Neural progenitor cell (in vitro differentiated cells): ENCODE results near the gene SURF6. TPM values are rescaled to one million over a fixed set of nuclear protein-coding genes. Genes with fewer than 3 reads are reported as not detected.
"Not testable (repeated sequence)": the region's sequence is repeated elsewhere in the genome, so short reads cannot be mapped to it uniquely, and the experiment has no call there.

ENCODE experiments used
- DNase-seq: peaks from one replicate; pipeline ENCODE4 v3.0.0-alpha.2; 2016; ENCODE audit warnings: low spot score
- H2AFZ ChIP-seq: fragments of 200-600 bp; sonication (generic); replicated peaks from 2 replicates; pipeline ENCODE4 v1.6.1; 2016; ENCODE audit warnings: antibody characterized with exemption
- H3F3A ChIP-seq: fragments of 200-600 bp; sonication (generic); 2 replicates; pipeline ENCODE4 v1.6.1; 2016; ENCODE audit warnings: antibody characterized with exemption, low read depth
- H3K27ac ChIP-seq: fragments of 200-600 bp; sonication (generic); 2 replicates; pipeline ENCODE4 v1.5.1; 2016; ENCODE audit warnings: mild to moderate bottlenecking
- H3K27me3 ChIP-seq: fragments of 200-600 bp; sonication (generic); 2 replicates; pipeline ENCODE4 v1.6.1; 2016; ENCODE audit warnings: mild to moderate bottlenecking, moderate library complexity
- H3K36me3 ChIP-seq: fragments of 200-600 bp; sonication (generic); 2 replicates; pipeline ENCODE4 v1.5.1; 2016
- H3K4me1 ChIP-seq: fragments of 200-600 bp; sonication (generic); 2 replicates; pipeline ENCODE4 v1.6.1; 2016; ENCODE audit warnings: mixed run types
- H3K4me2 ChIP-seq: fragments of 200-600 bp; sonication (generic); 2 replicates; pipeline ENCODE4 v1.6.1; 2016
- H3K4me3 ChIP-seq: fragments of 200-600 bp; sonication (generic); 2 replicates; pipeline ENCODE4 v1.5.1; 2016
- H3K79me2 ChIP-seq: fragments of 200-600 bp; sonication (generic); 2 replicates; pipeline ENCODE4 v1.6.1; 2016; ENCODE audit warnings: low read depth
- H3K9ac ChIP-seq: fragments of 200-600 bp; sonication (generic); 2 replicates; pipeline ENCODE4 v1.6.1; 2016
- H3K9me3 ChIP-seq: fragments of 200-600 bp; sonication (generic); 2 replicates; pipeline ENCODE4 v1.5.1; 2016; ENCODE audit warnings: low read depth
- H4K20me1 ChIP-seq: fragments of 200-600 bp; sonication (generic); 2 replicates; pipeline ENCODE4 v1.6.1; 2016; ENCODE audit warnings: low read depth
- H3K27ac Mint-ChIP-seq: 3 replicates; pipeline ENCODE4 v1.8.0; 2021; ENCODE audit warnings: mixed read lengths
- H3K27me3 Mint-ChIP-seq: 2 replicates; pipeline ENCODE4 v1.8.0; 2022; ENCODE audit warnings: low read depth, mild to moderate bottlenecking, inconsistent platforms, moderate library complexity, mixed read lengths; ENCODE audit not compliant: insufficient read depth
- H3K36me3 Mint-ChIP-seq: 3 replicates; pipeline ENCODE4 v1.8.0; 2021; ENCODE audit warnings: mixed read lengths
- H3K4me1 Mint-ChIP-seq: 3 replicates; pipeline ENCODE4 v1.8.0; 2021; ENCODE audit warnings: mixed read lengths
- H3K4me3 Mint-ChIP-seq: 3 replicates; pipeline ENCODE4 v1.8.0; 2021; ENCODE audit warnings: mild to moderate bottlenecking, moderate library complexity, mixed read lengths
- H3K9me3 Mint-ChIP-seq: 3 replicates; pipeline ENCODE4 v1.8.0; 2020; ENCODE audit warnings: mixed read lengths
- EZH2 ChIP-seq: fragments of 200-600 bp; sonication (generic); IDR thresholded peaks from 2 replicates; pipeline ENCODE4 v1.6.1; 2017; ENCODE audit warnings: antibody characterized with exemption, mild to moderate bottlenecking, moderate library complexity
- EZH2phosphoT487 ChIP-seq: fragments of 200-600 bp; sonication (generic); IDR thresholded peaks from 2 replicates; pipeline ENCODE4 v1.6.1; 2017; ENCODE audit warnings: antibody characterized with exemption
- total RNA-seq: library from RNA; depleted of rRNA; stranded (reverse); fragments of >200 nt; gene quantifications from 2 replicates; pipeline ENCODE4 v1.2.3, GENCODE V29; 2015; ENCODE audit warnings: low replicate concordance
- TF ChIP-seq, protein P1 (sequence below): fragments of 200-600 bp; sonication (generic); IDR thresholded peaks from 2 replicates; pipeline ENCODE4 v1.5.1; 2017; ENCODE audit warnings: antibody characterized with exemption, mild to moderate bottlenecking

The SURF6 gene
- total RNA-seq, 1 donor from 2014 or later, result 13.2 TPM

DNA sequence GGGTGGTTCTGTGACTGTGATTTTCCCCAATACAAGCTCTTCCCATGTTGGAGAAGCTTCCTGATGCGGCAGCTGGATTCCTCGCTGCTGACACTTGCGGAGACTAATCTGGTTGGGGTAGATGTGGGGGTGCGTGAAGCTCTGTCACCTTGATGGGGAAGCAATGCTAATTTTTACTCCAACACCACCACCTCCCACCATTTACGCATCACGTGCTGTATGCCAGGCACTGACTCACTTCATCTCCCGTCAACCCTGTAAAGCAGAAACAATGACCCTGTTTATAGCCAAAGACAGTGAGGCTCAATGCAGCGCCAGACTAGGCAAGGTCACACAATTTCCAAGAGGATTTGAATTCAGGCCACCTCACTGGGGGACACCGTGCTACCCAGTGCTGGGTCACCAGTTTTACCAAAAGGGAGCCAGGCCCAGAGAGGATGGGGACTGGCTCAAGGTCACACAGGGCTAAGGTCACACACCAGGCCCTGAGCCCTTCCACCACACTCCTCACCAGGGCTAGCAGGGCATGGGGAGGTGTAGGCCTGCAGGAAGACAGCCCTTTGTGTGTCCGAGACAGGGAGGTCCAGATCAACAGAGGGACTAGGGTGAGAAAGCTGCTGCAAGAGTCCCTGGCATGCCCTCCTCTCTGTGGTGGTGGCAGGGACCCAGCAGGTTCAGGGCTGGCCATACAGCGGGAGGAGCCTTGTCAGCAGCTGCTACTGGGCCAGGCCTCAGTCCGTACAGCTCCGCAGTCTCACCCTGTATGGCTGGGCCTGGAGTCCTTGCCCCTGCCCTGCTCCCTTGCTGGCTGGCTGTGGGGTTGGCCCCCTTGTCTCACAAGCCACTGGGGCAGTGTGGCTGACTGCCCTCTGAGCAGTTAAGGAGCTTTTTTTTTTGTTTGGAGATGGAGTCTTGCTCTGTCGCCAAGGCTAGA lies 43.4 kb upstream of the SURF6 start:
- Histone ChIP-seq H3K27ac (no peak overlapping the region), H4K20me1 (peaks cover 13% of the 10 kb centered on the region), H2AFZ (no peak overlapping the region), H3K36me3 (no peaks in the 10 kb centered on the region), H3K79me2 (peaks cover 14% of the 10 kb centered on the region), H3K9ac (no peak overlapping the region), H3K9me3 (no peaks in the 10 kb centered on the region), H3K4me2 (no peak overlapping the region), H3K4me3 (no peak overlapping the region), H3K27me3 (peaks cover 13% of the 10 kb centered on the region), H3K4me1 (peaks cover 4% of the 10 kb centered on the region), H3F3A (no peaks in the 10 kb centered on the region)
- Mint-ChIP-seq H3K9me3 (no peaks in the 10 kb centered on the region), H3K4me1 (peaks cover 13% of the 10 kb centered on the region), H3K27ac (peak overlapping the region; percentile 48), H3K27me3 (peaks cover 4% of the 10 kb centered on the region), H3K4me3 (peak overlapping the region; percentile 11), H3K36me3 (peaks cover 7% of the 10 kb centered on the region)
- no peak for DNase-seq
- no peak for TF ChIP-seq EZH2
- TF ChIP-seq EZH2phosphoT487, result no peak
- TF ChIP-seq, protein P1, sequence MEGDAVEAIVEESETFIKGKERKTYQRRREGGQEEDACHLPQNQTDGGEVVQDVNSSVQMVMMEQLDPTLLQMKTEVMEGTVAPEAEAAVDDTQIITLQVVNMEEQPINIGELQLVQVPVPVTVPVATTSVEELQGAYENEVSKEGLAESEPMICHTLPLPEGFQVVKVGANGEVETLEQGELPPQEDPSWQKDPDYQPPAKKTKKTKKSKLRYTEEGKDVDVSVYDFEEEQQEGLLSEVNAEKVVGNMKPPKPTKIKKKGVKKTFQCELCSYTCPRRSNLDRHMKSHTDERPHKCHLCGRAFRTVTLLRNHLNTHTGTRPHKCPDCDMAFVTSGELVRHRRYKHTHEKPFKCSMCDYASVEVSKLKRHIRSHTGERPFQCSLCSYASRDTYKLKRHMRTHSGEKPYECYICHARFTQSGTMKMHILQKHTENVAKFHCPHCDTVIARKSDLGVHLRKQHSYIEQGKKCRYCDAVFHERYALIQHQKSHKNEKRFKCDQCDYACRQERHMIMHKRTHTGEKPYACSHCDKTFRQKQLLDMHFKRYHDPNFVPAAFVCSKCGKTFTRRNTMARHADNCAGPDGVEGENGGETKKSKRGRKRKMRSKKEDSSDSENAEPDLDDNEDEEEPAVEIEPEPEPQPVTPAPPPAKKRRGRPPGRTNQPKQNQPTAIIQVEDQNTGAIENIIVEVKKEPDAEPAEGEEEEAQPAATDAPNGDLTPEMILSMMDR, result no peak

- Mint-ChIP-seq H3K4me3 (peak overlapping the region; percentile 33), H3K4me1 (peaks cover 13% of the 10 kb centered on the region), H3K27ac (peak overlapping the region; percentile 24), H3K9me3 (no peaks in the 10 kb centered on the region), H3K36me3 (peaks cover 7% of the 10 kb centered on the region), H3K27me3 (peaks cover 4% of the 10 kb centered on the region)
- Histone ChIP-seq H4K20me1 (peaks cover 22% of the 10 kb centered on the region), H3K9me3 (no peaks in the 10 kb centered on the region), H3K4me2 (no peak overlapping the region), H3K79me2 (peaks cover 23% of the 10 kb centered on the region), H3K36me3 (no peaks in the 10 kb centered on the region), H3K4me3 (no peak overlapping the region), H3K9ac (no peak overlapping the region), H3F3A (no peaks in the 10 kb centered on the region), H3K27ac (no peak overlapping the region), H3K4me1 (peaks cover 4% of the 10 kb centered on the region), H2AFZ (no peak overlapping the region), H3K27me3 (peaks cover 13% of the 10 kb centered on the region)
- DNase-seq, result no peak
- TF ChIP-seq, protein P1, result no peak
- TF ChIP-seq EZH2phosphoT487 (no peak), EZH2 (no peak)
Measured at GRCh38 chr9:133378408-133378962, 42.5 kb upstream of the SURF6 start.

GRCh38 chr9:133377721-133378216 lies 41.8 kb upstream of the SURF6 start:
- Histone ChIP-seq H4K20me1 (peaks cover 29% of the 10 kb centered on the region), H3F3A (no peaks in the 10 kb centered on the region), H3K27ac (no peak overlapping the region), H3K9me3 (no peaks in the 10 kb centered on the region), H3K79me2 (peaks cover 31% of the 10 kb centered on the region), H3K4me2 (no peak overlapping the region), H3K4me3 (no peak overlapping the region), H3K9ac (no peak overlapping the region), H3K27me3 (peaks cover 13% of the 10 kb centered on the region), H2AFZ (no peak overlapping the region), H3K4me1 (peaks cover 4% of the 10 kb centered on the region), H3K36me3 (no peaks in the 10 kb centered on the region)
- H3K4me3 Mint-ChIP-seq, result peak overlapping the region; percentile 83
- no peak for DNase-seq
- H3K9me3 Mint-ChIP-seq, result no peaks in the 10 kb centered on the region
- no peak overlapping the region for H3K27ac Mint-ChIP-seq
- H3K36me3 Mint-ChIP-seq, result peaks cover 7% of the 10 kb centered on the region
- peaks cover 4% of the 10 kb centered on the region for H3K27me3 Mint-ChIP-seq
- H3K4me1 Mint-ChIP-seq, result peaks cover 13% of the 10 kb centered on the region
- TF ChIP-seq EZH2phosphoT487, result no peak

GRCh38 chr9:133377280-133377679 lies 41.3 kb upstream of the SURF6 start:
- peaks cover 34% of the 10 kb centered on the region for H4K20me1 ChIP-seq
- not testable (repeated sequence) for H3K36me3 Mint-ChIP-seq
- H3K4me2 ChIP-seq, result peak overlapping the region; percentile 83

More at GRCh38 chr9:133377280-133377679, 41.3 kb upstream of the SURF6 start:
- not testable (repeated sequence) for H3K9ac ChIP-seq, H3K4me1 ChIP-seq, H3K9me3 Mint-ChIP-seq, H2AFZ ChIP-seq, H3K27me3 Mint-ChIP-seq, H3K4me3 ChIP-seq, H3K9me3 ChIP-seq, H3K27ac Mint-ChIP-seq, H3K36me3 ChIP-seq, H3F3A ChIP-seq, H3K27ac ChIP-seq, DNase-seq
- H3K4me3 Mint-ChIP-seq, result peak overlapping the region; percentile 83
- H3K79me2 ChIP-seq, result peaks cover 36% of the 10 kb centered on the region
- peaks cover 13% of the 10 kb centered on the region for H3K27me3 ChIP-seq
- H3K4me1 Mint-ChIP-seq, result peaks cover 13% of the 10 kb centered on the region
